HCT116 (cell line): Measurements from ENCODE around the gene KAZN. TPM values are rescaled to one million over a fixed set of nuclear protein-coding genes. Genes with fewer than 3 reads are reported as not detected.

Experiments used
- ATAC-seq: fragments of 200-7000 bp; cut with Tn5 transposase; 2 replicates; pipeline ENCODE4 v1.9.1; 2020; ENCODE audit warnings: mild to moderate bottlenecking, moderate library complexity
- BruUV-seq: library from RNA; stranded (reverse); fragments of 400-500 nt; replicated peaks from 2 replicates; lab custom pipeline; 2021; lab: Mats Ljungman, UMichigan
- CTCF ChIA-PET: fragments of 300-600 bp; sonication (Branson Sonifier 250); formaldehyde crosslinking; loops from one replicate; lab custom pipeline; 2021; ENCODE audit warnings: antibody characterized with exemption; lab: Charles Lee
- POLR2A ChIA-PET: fragments of 300-600, 350-600 bp; sonication (Branson Sonifier 250); formaldehyde crosslinking; loops from one replicate; lab custom pipeline; 2021; ENCODE audit warnings: antibody characterized with exemption; lab: Charles Lee
- RAD21 ChIA-PET, 2 experiments: fragments of 300-600 bp; sonication (Branson Sonifier 250); formaldehyde crosslinking; loops; one replicate each; lab custom pipeline; 2023; ENCODE audit warnings: low total read pairs in 2 of 2; ENCODE audit not compliant: uncharacterized antibody in 2 of 2, unreplicated experiment in 2 of 2, low non-redundant PET in 1 of 2; lab: Charles Lee
- DNase-seq: peaks from one replicate; pipeline ENCODE4 v3.0.0-alpha.2; 2010; ENCODE audit warnings: low read depth, low spot score
- H2AFZ ChIP-seq: fragments of 200-600 bp; shearing (Covaris generic), sonication (generic); 2 replicates; pipeline ENCODE4 v1.6.1; 2017; ENCODE audit warnings: low read depth, mixed run types, mixed read lengths, antibody characterized with exemption, low read length; ENCODE audit not compliant: poor library complexity, severe bottlenecking
- H3K27ac ChIP-seq: 2 replicates; pipeline ENCODE4 v1.5.1; 2012; ENCODE audit warnings: low read depth, low read length
- H3K27me3 ChIP-seq: fragments of 200-600 bp; sonication (generic); 2 replicates; pipeline ENCODE4 v1.6.1; 2016; ENCODE audit warnings: mixed run types, low read length, mixed read lengths; ENCODE audit not compliant: insufficient read depth
- H3K36me3 ChIP-seq, 2 experiments: fragments of 200-500 bp in 1 of 2; fragments of 200-600 bp in 1 of 2; sonication (Bioruptor generic) in 1 of 2; sonication (generic) in 1 of 2; 2 replicates each; pipeline versions ENCODE4 v1.5.1 to v1.6.1; 2014 to 2016; ENCODE audit warnings: low read length in 2 of 2, inconsistent platforms in 1 of 2, mixed read lengths in 1 of 2, mixed run types in 1 of 2; ENCODE audit not compliant: insufficient read depth in 2 of 2, control insufficient read depth in 1 of 2
- H3K4me1 ChIP-seq, 2 experiments: fragments of 200-600 bp in 1 of 2; sonication (generic) in 1 of 2; 2 replicates each; pipeline versions ENCODE4 v1.5.1 to v1.6.1; 2012 to 2017; ENCODE audit warnings: low read length in 2 of 2, inconsistent platforms in 1 of 2, mild to moderate bottlenecking in 1 of 2, mixed read lengths in 1 of 2, mixed run types in 1 of 2, moderate library complexity in 1 of 2; ENCODE audit not compliant: insufficient read depth in 2 of 2, control insufficient read depth in 1 of 2
- H3K4me2 ChIP-seq: fragments of 200-600 bp; sonication (generic); 2 replicates; pipeline ENCODE4 v1.6.1; 2017; ENCODE audit warnings: mixed run types, low read length, mixed read lengths
- H3K4me3 ChIP-seq, 2 experiments: fragments of 200-600 bp in 1 of 2; sonication (generic) in 1 of 2; replicated peaks in 1 of 2; 2 replicates each; pipeline ENCODE4 v1.5.1; 2011 to 2016; ENCODE audit warnings: low read length in 2 of 2, control low read depth in 1 of 2, low read depth in 1 of 2, mild to moderate bottlenecking in 1 of 2, mixed read lengths in 1 of 2, mixed run types in 1 of 2
- H3K79me2 ChIP-seq: fragments of 200-600 bp; sonication (generic); 2 replicates; pipeline ENCODE4 v1.6.1; 2017; ENCODE audit warnings: mild to moderate bottlenecking, mixed run types, low read length, moderate library complexity, mixed read lengths; ENCODE audit not compliant: insufficient read depth
- H3K9ac ChIP-seq: fragments of 200-600 bp; sonication (generic); 2 replicates; pipeline ENCODE4 v1.6.1; 2016; ENCODE audit warnings: low read length, mixed read lengths
- H3K9me2 ChIP-seq: fragments of 200-600 bp; sonication (generic), shearing (Covaris generic); 2 replicates; pipeline ENCODE4 v1.6.1; 2017; ENCODE audit warnings: mixed run types, mild to moderate bottlenecking, moderate library complexity; ENCODE audit not compliant: insufficient read depth
- H3K9me3 ChIP-seq, 2 experiments: fragments of 200-500 bp in 1 of 2; fragments of 200-600 bp in 1 of 2; sonication (Bioruptor generic) in 1 of 2; sonication (generic) in 1 of 2; 2 replicates each; pipeline ENCODE4 v1.6.1; 2014 to 2017; ENCODE audit warnings: low read length in 2 of 2, mixed read lengths in 2 of 2, inconsistent platforms in 1 of 2, low read depth in 1 of 2, mild to moderate bottlenecking in 1 of 2, mixed run types in 1 of 2, moderate library complexity in 1 of 2; ENCODE audit not compliant: control insufficient read depth in 1 of 2, insufficient read depth in 1 of 2
- H4K20me1 ChIP-seq: fragments of 200-600 bp; sonication (generic), shearing (Covaris generic); 2 replicates; pipeline ENCODE4 v1.6.1; 2017; ENCODE audit warnings: mixed run types, mild to moderate bottlenecking, moderate library complexity; ENCODE audit not compliant: insufficient read depth
- CBX3 ChIP-seq: IDR thresholded peaks from 2 replicates; pipeline ENCODE4 v1.6.1; 2012; ENCODE audit warnings: low read depth
- CEBPB ChIP-seq: IDR thresholded peaks from 2 replicates; pipeline ENCODE4 v1.6.1; 2012; ENCODE audit warnings: low read depth
- CTCF ChIP-seq, 3 experiments: fragments of 200-600 bp in 1 of 3; sonication (generic) in 1 of 3; IDR thresholded peaks in 2 of 3; conservative IDR thresholded peaks in 1 of 3; 2 replicates each; pipeline ENCODE4 v1.5.1; 2012 to 2017; ENCODE audit warnings: low read depth in 2 of 3, low read length in 2 of 3, antibody characterized with exemption in 1 of 3, borderline replicate concordance in 1 of 3, control low read depth in 1 of 3, mild to moderate bottlenecking in 1 of 3, mixed read lengths in 1 of 3, mixed run types in 1 of 3, moderate library complexity in 1 of 3; ENCODE audit not compliant: insufficient read depth in 1 of 3
- EGR1 ChIP-seq: IDR thresholded peaks from 2 replicates; pipeline ENCODE4 v1.6.1; 2012; ENCODE audit warnings: low read depth
- ELF1 ChIP-seq: IDR thresholded peaks from 2 replicates; pipeline ENCODE4 v1.6.1; 2012; ENCODE audit warnings: low read depth, borderline replicate concordance
- EZH2 ChIP-seq: fragments of 200-600 bp; sonication (generic); IDR thresholded peaks from 2 replicates; pipeline ENCODE4 v1.6.1; 2017; ENCODE audit warnings: antibody characterized with exemption, mixed run types
- EZH2phosphoT487 ChIP-seq: fragments of 200-600 bp; IDR thresholded peaks from 2 replicates; pipeline ENCODE4 v1.6.1; 2018; ENCODE audit warnings: antibody characterized with exemption, borderline replicate concordance
- JUND ChIP-seq: IDR thresholded peaks from 2 replicates; pipeline ENCODE4 v1.6.1; 2012
- POLR2A ChIP-seq: IDR thresholded peaks from 2 replicates; pipeline ENCODE4 v1.7.0; 2011; ENCODE audit warnings: borderline replicate concordance; ENCODE audit not compliant: insufficient read depth, insufficient read length; ENCODE audit errors: extremely low read depth
- POLR2AphosphoS5 ChIP-seq: IDR thresholded peaks from 2 replicates; pipeline ENCODE4 v1.6.1; 2011; ENCODE audit warnings: mild to moderate bottlenecking, low read depth, low read length, moderate library complexity
- RAD21 ChIP-seq: IDR thresholded peaks from 2 replicates; pipeline ENCODE4 v1.6.1; 2012; ENCODE audit warnings: low read depth, mild to moderate bottlenecking
- SIN3A ChIP-seq: IDR thresholded peaks from 2 replicates; pipeline ENCODE4 v1.6.1; 2012; ENCODE audit warnings: low read depth
- SP1 ChIP-seq: IDR thresholded peaks from 2 replicates; pipeline ENCODE4 v1.6.1; 2012; ENCODE audit warnings: low read depth
- SRF ChIP-seq: IDR thresholded peaks from 2 replicates; pipeline ENCODE4 v1.6.1; 2012; ENCODE audit warnings: low read depth
- TCF7L2 ChIP-seq: IDR thresholded peaks from 2 replicates; pipeline ENCODE4 v1.7.0; 2011; ENCODE audit warnings: borderline replicate concordance, inconsistent platforms; ENCODE audit not compliant: insufficient read depth, insufficient read length; ENCODE audit errors: extremely low read depth
- YY1 ChIP-seq: IDR thresholded peaks from 2 replicates; pipeline ENCODE4 v1.6.1; 2011; ENCODE audit warnings: low read length, low read depth, moderate library complexity, mild to moderate bottlenecking; ENCODE audit not compliant: insufficient replicate concordance; ENCODE audit errors: extremely low read depth
- ZFX ChIP-seq: fragments of 450-650 bp; IDR thresholded peaks from 2 replicates; pipeline ENCODE4 v1.6.1; 2017
- intact Hi-C: fragments of 100-400 bp; cut with micrococcal nuclease; formaldehyde crosslinking; loops from 2 replicates; pipeline ENCODE4 v1.10.0; 2022
- total RNA-seq: library from RNA; stranded (reverse); gene quantifications from one replicate; pipeline ENCODE4 v1.2.1, GENCODE V29; 2021; ENCODE audit not compliant: unreplicated experiment
- TF ChIP-seq, protein P1 (sequence below): IDR thresholded peaks from 2 replicates; pipeline ENCODE4 v1.6.1; 2012

The KAZN gene
- total RNA-seq, 1 experiment from 2014 or later, result 13.4 TPM

- no TSS peak for BruUV-seq
- no peak for TF ChIP-seq JUND
- TF ChIP-seq SP1, result no peak
- TF ChIP-seq EZH2phosphoT487, result no peak
- no peak for TF ChIP-seq SRF
- no peak for TF ChIP-seq CBX3
- no peak for TF ChIP-seq POLR2AphosphoS5
- TF ChIP-seq SIN3A, result no peak
- TF ChIP-seq CTCF (IDR thresholded peaks at IDR 0.05 in 2 of 3, conservative IDR thresholded peaks at IDR 0.05 in 1 of 3; ENCODE audit: borderline replicate concordance in 1 of 3, insufficient read depth in 1 of 3, low read depth in 2 of 3, low read length in 2 of 3), result no peak
- no peak for TF ChIP-seq RAD21
- no peak for TF ChIP-seq TCF7L2
- no peak for TF ChIP-seq YY1
- TF ChIP-seq CEBPB, result no peak
- no peak for TF ChIP-seq EZH2
- TF ChIP-seq, protein P1, sequence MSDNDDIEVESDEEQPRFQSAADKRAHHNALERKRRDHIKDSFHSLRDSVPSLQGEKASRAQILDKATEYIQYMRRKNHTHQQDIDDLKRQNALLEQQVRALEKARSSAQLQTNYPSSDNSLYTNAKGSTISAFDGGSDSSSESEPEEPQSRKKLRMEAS, result no peak
- no peak for TF ChIP-seq EGR1
- TF ChIP-seq ZFX, result no peak
- TF ChIP-seq ELF1, result no peak
- TF ChIP-seq POLR2A, result no peak
- no peaks in the 10 kb centered on the region for H3K9me2 ChIP-seq
- no peaks in the 10 kb centered on the region for H4K20me1 ChIP-seq
- H3K4me2 ChIP-seq, result no peak overlapping the region
- ATAC-seq (no peak), DNase-seq (no peak)
- no peaks in the 10 kb centered on the region for H3K4me1 ChIP-seq
- POLR2A ChIA-PET, result no interaction called here
- no peak overlapping the region for H3K9ac ChIP-seq
- CTCF ChIA-PET, result no interaction called here
- RAD21 ChIA-PET, result no interaction called here
- no peaks in the 10 kb centered on the region for H3K9me3 ChIP-seq
- H3K36me3 ChIP-seq, result no peaks in the 10 kb centered on the region
- H3K79me2 ChIP-seq, result no peaks in the 10 kb centered on the region
- intact Hi-C loops, result no loop called here
- H3K27me3 ChIP-seq, result peaks cover 40% of the 10 kb centered on the region
- H3K4me3 ChIP-seq, result no peak overlapping the region
- H2AFZ ChIP-seq, result no peak overlapping the region
- H3K27ac ChIP-seq, result no peak overlapping the region
Observed at GRCh38 chr1:14616632-14617396, 18.3 kb downstream of the KAZN start.
